ENCODE measurements around the gene PRAMEF12. TPM values are rescaled to one million over a fixed set of nuclear protein-coding genes. Genes with fewer than 3 reads are reported as not detected.

PRAMEF12 gene
- total and polyA plus RNA-seq, 10 of the 15 experiments (the other 5 are each of a cell fraction or from before 2014, with no cell fraction given): not detected

DNA sequence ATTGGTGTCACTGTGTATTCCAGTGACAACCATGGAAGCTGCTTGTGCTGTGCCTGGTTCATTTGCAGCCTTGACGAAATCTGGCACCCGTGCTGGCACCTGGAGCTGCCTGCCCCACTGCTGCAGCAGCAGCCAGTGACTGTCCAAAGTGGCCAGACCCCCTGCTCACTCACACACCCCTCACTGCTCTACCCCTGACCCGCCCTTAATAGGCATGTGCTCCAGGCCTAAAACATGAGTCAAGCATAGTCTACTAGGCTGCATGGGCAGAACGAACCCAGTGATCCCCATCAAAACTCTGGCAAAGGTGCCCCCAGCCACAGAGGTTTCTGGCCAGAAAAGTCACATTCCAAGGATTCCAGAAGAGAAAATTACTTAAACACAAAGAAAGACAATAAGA lies 25.4 kb downstream of the PRAMEF12 start:
- Histone ChIP-seq H3K4me1 (ENCODE audit: control insufficient read depth, insufficient read depth, low read length) (no peaks in the 10 kb centered on the region), H3K27me3 (replicated peaks in 1 of 2; ENCODE audit: control insufficient read depth in 2 of 2, insufficient read depth in 2 of 2, low read length in 1 of 2) (no peaks in the 10 kb centered on the region), H3K4me3 (no peak overlapping the region), H3K36me3 (ENCODE audit: control insufficient read depth in 2 of 2, insufficient read depth in 2 of 2, low read length in 1 of 2) (no peaks in the 10 kb centered on the region), H3K79me2 (ENCODE audit: control insufficient read depth, insufficient read depth, low read length) (no peaks in the 10 kb centered on the region), H4K20me1 (ENCODE audit: control insufficient read depth, insufficient read depth) (no peaks in the 10 kb centered on the region), H2AFZ (ENCODE audit: control insufficient read depth, low read depth, low read length) (no peak overlapping the region), H3K9ac (ENCODE audit: control insufficient read depth, insufficient read depth, low read length) (no peak overlapping the region), H3K4me2 (ENCODE audit: control insufficient read depth, insufficient read depth) (no peak overlapping the region), H3K9me3 (replicated peaks; ENCODE audit: control insufficient read depth, insufficient read depth, low read length) (no peaks in the 10 kb centered on the region), H3K27ac (ENCODE audit: control insufficient read depth, insufficient read depth) (no peak overlapping the region)
- SMC1A ChIA-PET (ENCODE audit: uncharacterized antibody, unreplicated experiment): no interaction called here
- RAD21 ChIA-PET (ENCODE audit: unreplicated experiment): no interaction called here
- BruUV-seq (replicated peaks): no TSS peak
- TF ChIP-seq MEF2A (IDR thresholded peaks at IDR 0.05; ENCODE audit: insufficient read depth, low read depth, low read length) (no peak), JUND (IDR thresholded peaks at IDR 0.05; ENCODE audit: low read depth, low read length) (no peak), ZNF274 (IDR thresholded peaks at IDR 0.05; ENCODE audit: insufficient read depth, insufficient read length) (no peak), IKZF1 (conservative IDR thresholded peaks at IDR 0.05) (no peak), CHD1 (IDR thresholded peaks at IDR 0.05; ENCODE audit: low read depth, low read length) (no peak), TBL1XR1 (IDR thresholded peaks at IDR 0.05; ENCODE audit: low read depth, low read length) (no peak), YY1 (IDR thresholded peaks at IDR 0.05; ENCODE audit: low read depth, low read length) (no peak), RAD51 (IDR thresholded peaks at IDR 0.05) (no peak), USF1 (IDR thresholded peaks at IDR 0.05; ENCODE audit: borderline replicate concordance, extremely low read length, insufficient read depth, low read depth, low read length) (no peak), TCF7 (IDR thresholded peaks at IDR 0.05; ENCODE audit: borderline replicate concordance) (no peak), ATF7 (IDR thresholded peaks at IDR 0.05; ENCODE audit: low read depth) (no peak), NR2C1 (IDR thresholded peaks at IDR 0.05) (no peak)
- TF ChIP-seq, protein P1, sequence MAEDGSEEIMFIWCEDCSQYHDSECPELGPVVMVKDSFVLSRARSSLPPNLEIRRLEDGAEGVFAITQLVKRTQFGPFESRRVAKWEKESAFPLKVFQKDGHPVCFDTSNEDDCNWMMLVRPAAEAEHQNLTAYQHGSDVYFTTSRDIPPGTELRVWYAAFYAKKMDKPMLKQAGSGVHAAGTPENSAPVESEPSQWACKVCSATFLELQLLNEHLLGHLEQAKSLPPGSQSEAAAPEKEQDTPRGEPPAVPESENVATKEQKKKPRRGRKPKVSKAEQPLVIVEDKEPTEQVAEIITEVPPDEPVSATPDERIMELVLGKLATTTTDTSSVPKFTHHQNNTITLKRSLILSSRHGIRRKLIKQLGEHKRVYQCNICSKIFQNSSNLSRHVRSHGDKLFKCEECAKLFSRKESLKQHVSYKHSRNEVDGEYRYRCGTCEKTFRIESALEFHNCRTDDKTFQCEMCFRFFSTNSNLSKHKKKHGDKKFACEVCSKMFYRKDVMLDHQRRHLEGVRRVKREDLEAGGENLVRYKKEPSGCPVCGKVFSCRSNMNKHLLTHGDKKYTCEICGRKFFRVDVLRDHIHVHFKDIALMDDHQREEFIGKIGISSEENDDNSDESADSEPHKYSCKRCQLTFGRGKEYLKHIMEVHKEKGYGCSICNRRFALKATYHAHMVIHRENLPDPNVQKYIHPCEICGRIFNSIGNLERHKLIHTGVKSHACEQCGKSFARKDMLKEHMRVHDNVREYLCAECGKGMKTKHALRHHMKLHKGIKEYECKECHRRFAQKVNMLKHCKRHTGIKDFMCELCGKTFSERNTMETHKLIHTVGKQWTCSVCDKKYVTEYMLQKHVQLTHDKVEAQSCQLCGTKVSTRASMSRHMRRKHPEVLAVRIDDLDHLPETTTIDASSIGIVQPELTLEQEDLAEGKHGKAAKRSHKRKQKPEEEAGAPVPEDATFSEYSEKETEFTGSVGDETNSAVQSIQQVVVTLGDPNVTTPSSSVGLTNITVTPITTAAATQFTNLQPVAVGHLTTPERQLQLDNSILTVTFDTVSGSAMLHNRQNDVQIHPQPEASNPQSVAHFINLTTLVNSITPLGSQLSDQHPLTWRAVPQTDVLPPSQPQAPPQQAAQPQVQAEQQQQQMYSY (CRISPR knock-in tag; IDR thresholded peaks at IDR 0.05): no peak
- TF ChIP-seq, protein P2, sequence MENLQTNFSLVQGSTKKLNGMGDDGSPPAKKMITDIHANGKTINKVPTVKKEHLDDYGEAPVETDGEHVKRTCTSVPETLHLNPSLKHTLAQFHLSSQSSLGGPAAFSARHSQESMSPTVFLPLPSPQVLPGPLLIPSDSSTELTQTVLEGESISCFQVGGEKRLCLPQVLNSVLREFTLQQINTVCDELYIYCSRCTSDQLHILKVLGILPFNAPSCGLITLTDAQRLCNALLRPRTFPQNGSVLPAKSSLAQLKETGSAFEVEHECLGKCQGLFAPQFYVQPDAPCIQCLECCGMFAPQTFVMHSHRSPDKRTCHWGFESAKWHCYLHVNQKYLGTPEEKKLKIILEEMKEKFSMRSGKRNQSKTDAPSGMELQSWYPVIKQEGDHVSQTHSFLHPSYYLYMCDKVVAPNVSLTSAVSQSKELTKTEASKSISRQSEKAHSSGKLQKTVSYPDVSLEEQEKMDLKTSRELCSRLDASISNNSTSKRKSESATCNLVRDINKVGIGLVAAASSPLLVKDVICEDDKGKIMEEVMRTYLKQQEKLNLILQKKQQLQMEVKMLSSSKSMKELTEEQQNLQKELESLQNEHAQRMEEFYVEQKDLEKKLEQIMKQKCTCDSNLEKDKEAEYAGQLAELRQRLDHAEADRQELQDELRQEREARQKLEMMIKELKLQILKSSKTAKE (IDR thresholded peaks at IDR 0.05; ENCODE audit: low read depth, poor library complexity, severe bottlenecking): no peak
- ATAC-seq (no peak), DNase-seq (ENCODE audit: low read depth, low spot score) (no peak), FAIRE-seq (no peak)
- in situ Hi-C loops (cut with MboI) (no loop called here), intact Hi-C loops (cut with micrococcal nuclease; ENCODE audit: unreplicated experiment) (no loop called here)
- CTCF ChIA-PET: no interaction called here
- WGBS (ENCODE audit: insufficient coverage, insufficient replicate concordance, low lambda C conversion rate, missing lambda C conversion rate): 0% methylated on average over 4 of the region's 4 CpGs
- POLR2A ChIA-PET: no interaction called here

Data from GM12878 (cell line).